Ovary (tissue), 9 donors: ENCODE measurements around the gene TMOD2. TPM values are rescaled to one million over a fixed set of nuclear protein-coding genes. Genes with fewer than 3 reads are reported as not detected.
A peak's percentile ranks its signal among the peaks of the same experiment; 100 is the strongest.

Source experiments
- DNase-seq, 5 donors: peaks; one replicate each; pipeline ENCODE4 v3.0.0-alpha.2; 2019 to 2020
- H3K27ac ChIP-seq, 2 donors: fragments of 200-600 bp; one replicate each; pipeline versions ENCODE4 v1.5.1 to v1.8.0; 2019 to 2022
- H3K27me3 ChIP-seq: fragments of 200-600 bp; one replicate; pipeline ENCODE4 v1.8.0; 2022
- H3K36me3 ChIP-seq: fragments of 200-600 bp; sonication (generic); one replicate; pipeline ENCODE4 v1.5.1; 2019
- H3K4me1 ChIP-seq: one replicate; pipeline ENCODE4 v1.8.1; 2013; ENCODE audit warnings: mild to moderate bottlenecking, moderate library complexity; ENCODE audit not compliant: insufficient read depth
- H3K4me3 ChIP-seq: fragments of 200-600 bp; sonication (generic); one replicate; pipeline ENCODE4 v1.5.1; 2017
- H3K9me3 ChIP-seq, 2 donors: fragments of 200-600 bp in 1 of 2; sonication (generic) in 1 of 2; one replicate each; pipeline versions ENCODE4 v1.5.1 to v1.8.1; 2013 to 2019; ENCODE audit warnings: mild to moderate bottlenecking in 1 of 2, moderate library complexity in 1 of 2
- CTCF ChIP-seq, 3 donors: fragments of 450-650 bp in 2 of 3; fragments of 200-600 bp in 1 of 3; IDR thresholded peaks; one replicate each; pipeline versions ENCODE4 v1.5.1 to v1.8.0; 2016 to 2022; ENCODE audit warnings: antibody characterized with exemption in 3 of 3, mild to moderate bottlenecking in 1 of 3
- EP300 ChIP-seq: sonication (generic); formaldehyde crosslinking; IDR thresholded peaks from one replicate; pipeline ENCODE4 v1.6.1; 2017; ENCODE audit warnings: antibody characterized with exemption
- POLR2A ChIP-seq: fragments of 450-650 bp; IDR thresholded peaks from one replicate; pipeline ENCODE4 v1.6.1; 2017; ENCODE audit warnings: antibody characterized with exemption, mild to moderate bottlenecking, moderate library complexity
- WGBS, 3 donors: extraction: QIAGEN DNeasy Blood & Tissue Kit in 1 of 3; methylation state at CpG; one replicate each; pipeline versions ENCODE4 v1.1.5 to v1.1.7; 2013 to 2017; 5-methylcytosine and 5-hydroxymethylcytosine counted together
- intact Hi-C, 4 donors: fragments of 100-400 bp; cut with DNase I; formaldehyde crosslinking; loops; one replicate each; pipeline versions ENCODE4 v1.11.0 to v1.15.1; 2022 to 2023
- polyA plus RNA-seq, 2 donors: library from polyadenylated mRNA; stranded (reverse); fragments of 200-250 nt in 1 of 2; fragments of 350-450 nt in 1 of 2; fragmentation: Illumina TruSeq in 1 of 2; extraction: RNeasy Lipid Tissue Mini Kit (QIAGEN cat#74804) in 1 of 2; gene quantifications; one replicate each; pipeline ENCODE4 v1.2.3, GENCODE V29; 2013 to 2014
- total RNA-seq, 7 donors: library from RNA; depleted of rRNA in 2 of 7; stranded (reverse); fragments of >200 nt in 2 of 7; fragmentation: NEBNext Ultra II Directional in 3 of 7; extraction: Animal tissue kit (Norgen Biotek cat#: 25700) in 3 of 7; gene quantifications; one replicate each; pipeline versions ENCODE4 v1.1.0 to v1.2.4, GENCODE V29; 2016 to 2023
- donor health status: DM: no; HTN: no; CAD: no; lungs with moderate emphysema.
- donor health status: DM: no; HTN: no; CAD: no.
- donor health status: Bipolar disorder and iron deficiency.
- donor health status: DM: yes; HTN: yes; CAD: no.
- donor health status: DM: no; HTN: no; CAD: no.
- donor health status: DM: yes; HTN: yes; CAD: no.

Gene TMOD2
- total and polyA plus RNA-seq, 9 donors = 3.4 to 15.7 (median 11.9) TPM

- intact Hi-C loops = no loop called here
- peaks cover 6% of the 10 kb centered on the region for H3K4me1 ChIP-seq
- no peaks in the 10 kb centered on the region for H3K27me3 ChIP-seq
- no peak for TF ChIP-seq POLR2A
- no peak for TF ChIP-seq CTCF (IDR thresholded peaks at IDR 0.05)
- no peak for TF ChIP-seq EP300
- no peaks in the 10 kb centered on the region for H3K9me3 ChIP-seq
- H3K27ac ChIP-seq = no peak overlapping the region
- DNase-seq = no peak
- no peaks in the 10 kb centered on the region for H3K36me3 ChIP-seq
- 84 to 87% (median 85%) methylated on average over 9 of the region's 9 CpGs for WGBS, 3 donors
- no peak overlapping the region for H3K4me3 ChIP-seq
Measured at GRCh38 chr15:51828621-51829375, 77.4 kb downstream of the TMOD2 start.

GRCh38 chr15:51829376-51830275 is 78.2 kb downstream of the TMOD2 start, which contains the start of gene TMOD3:
Gene TMOD3, plus strand, starts transcription at chr15:51829653. Its CDS starts 33,232 bp downstream, at chr15:51862885.
- Histone ChIP-seq H3K9me3 (no peaks in the 10 kb centered on the region), H3K4me1 (peaks cover 6% of the 10 kb centered on the region), H3K27ac (peak within 1 kb of the TSS; percentile 68 to 92), H3K36me3 (no peaks in the 10 kb centered on the region), H3K27me3 (no peaks in the 10 kb centered on the region), H3K4me3 (peak within 1 kb of the TSS; percentile 97)
- 2 to 3% (median 2%) methylated on average over 55 to 89 of the region's 89 CpGs for WGBS, 3 donors
- TF ChIP-seq POLR2A (peak; percentile 86), EP300 (no peak), CTCF (IDR thresholded peaks at IDR 0.05) (no peak)
- peak; percentile 91 to 97 (median 94) for DNase-seq
- intact Hi-C loops = no loop called here

- Histone ChIP-seq H3K4me3 (peak overlapping the region; percentile 97), H3K27me3 (no peaks in the 10 kb centered on the region), H3K9me3 (no peaks in the 10 kb centered on the region), H3K36me3 (no peaks in the 10 kb centered on the region), H3K27ac (peak overlapping the region in 1 of 2 donors; percentile 92), H3K4me1 (peaks cover 8% of the 10 kb centered on the region)
- peak in 1 of 5 donors; percentile 35 for DNase-seq
- TF ChIP-seq EP300 (no peak), POLR2A (no peak), CTCF (IDR thresholded peaks at IDR 0.05) (no peak)
- intact Hi-C loops = no loop called here
- WGBS, 3 donors = 0 to 1% (median 1%) methylated on average over 8 of the region's 8 CpGs
Measured at GRCh38 chr15:51830276-51830806, 78.9 kb downstream of the TMOD2 start.

- H3K27me3 ChIP-seq = no peaks in the 10 kb centered on the region
- H3K36me3 ChIP-seq = no peaks in the 10 kb centered on the region
- intact Hi-C loops = no loop called here
- WGBS, 3 donors = 66 to 90% (median 68%) methylated on average over 1 of the region's 1 CpG
- H3K4me3 ChIP-seq = no peak overlapping the region
- H3K9me3 ChIP-seq = no peaks in the 10 kb centered on the region
- TF ChIP-seq EP300 = no peak
- TF ChIP-seq CTCF (IDR thresholded peaks at IDR 0.05) = no peak
- no peak for TF ChIP-seq POLR2A
- H3K27ac ChIP-seq = no peak overlapping the region
- DNase-seq = no peak
- H3K4me1 ChIP-seq = peaks cover 14% of the 10 kb centered on the region
Measured at GRCh38 chr15:51833772-51834171, 82.4 kb downstream of the TMOD2 start.
